Lower leg skin (tissue), 4 donors: ENCODE data around the gene GALNT12. TPM values are rescaled to one million over a fixed set of nuclear protein-coding genes. Genes with fewer than 3 reads are reported as not detected.

Source experiments
- DNase-seq, 2 donors: peaks; one replicate each; pipeline ENCODE4 v3.0.0-alpha.2; 2019; ENCODE audit warnings: low spot score in 2 of 2
- H3K4me3 ChIP-seq: fragments of 200-600 bp; sonication (generic); 2 replicates; pipeline ENCODE4 v1.5.1; 2017; ENCODE audit warnings: mild to moderate bottlenecking, low read depth; ENCODE audit not compliant: poor library complexity, severe bottlenecking
- POLR2A ChIP-seq, 2 donors: fragments of 450-650 bp; IDR thresholded peaks; one replicate each; pipeline ENCODE4 v1.6.1; 2016 to 2017; ENCODE audit warnings: antibody characterized with exemption in 2 of 2, mild to moderate bottlenecking in 1 of 2, moderate library complexity in 1 of 2
- whole genome bisulfite sequencing, 2 donors: methylation state at CpG; one replicate each; pipeline ENCODE4 v1.1.5; 2018; 5-methylcytosine and 5-hydroxymethylcytosine counted together
- intact Hi-C: fragments of 100-400 bp; cut with DNase I; formaldehyde crosslinking; loops from one replicate; pipeline ENCODE4 v1.15.0; 2023; ENCODE audit warnings: low total_unique reads
- total RNA-seq, 4 donors: library from RNA; depleted of rRNA; stranded (reverse); fragments of >200 nt; gene quantifications; one replicate each; pipeline ENCODE4 v1.1.0, GENCODE V29; 2016
- TF ChIP-seq, protein P1 (sequence below), 3 donors: fragments of 450-650 bp; IDR thresholded peaks; one replicate each; pipeline ENCODE4 v1.5.1; 2016; ENCODE audit warnings: antibody characterized with exemption in 3 of 3, mild to moderate bottlenecking in 3 of 3, moderate library complexity in 2 of 3

Gene GALNT12
- total RNA-seq, 4 donors from 2014 or later: 4.9 to 8.5 (median 6.4) TPM

DNA sequence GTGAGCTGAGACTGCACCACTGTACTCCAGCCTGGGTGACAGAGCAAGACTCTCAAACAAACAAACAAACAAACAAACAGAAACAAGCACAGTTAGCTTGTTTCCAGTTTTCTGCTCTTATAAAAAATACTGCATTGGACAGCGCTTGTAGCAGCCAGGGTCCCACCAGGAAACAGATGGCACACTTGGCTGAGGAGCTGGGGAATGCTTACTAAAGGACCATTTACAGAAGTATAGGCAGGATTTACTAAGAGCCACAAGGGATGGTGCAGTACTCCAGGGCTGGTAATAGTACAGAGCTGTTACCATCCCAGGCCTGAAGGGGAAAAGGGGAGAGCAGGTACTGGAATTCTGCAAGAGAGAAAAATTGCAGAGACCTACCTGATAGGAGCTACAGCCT is 5.9 kb upstream of the GALNT12 start:
- no peak for TF ChIP-seq POLR2A (IDR thresholded peaks at IDR 0.05)
- TF ChIP-seq, protein P1, sequence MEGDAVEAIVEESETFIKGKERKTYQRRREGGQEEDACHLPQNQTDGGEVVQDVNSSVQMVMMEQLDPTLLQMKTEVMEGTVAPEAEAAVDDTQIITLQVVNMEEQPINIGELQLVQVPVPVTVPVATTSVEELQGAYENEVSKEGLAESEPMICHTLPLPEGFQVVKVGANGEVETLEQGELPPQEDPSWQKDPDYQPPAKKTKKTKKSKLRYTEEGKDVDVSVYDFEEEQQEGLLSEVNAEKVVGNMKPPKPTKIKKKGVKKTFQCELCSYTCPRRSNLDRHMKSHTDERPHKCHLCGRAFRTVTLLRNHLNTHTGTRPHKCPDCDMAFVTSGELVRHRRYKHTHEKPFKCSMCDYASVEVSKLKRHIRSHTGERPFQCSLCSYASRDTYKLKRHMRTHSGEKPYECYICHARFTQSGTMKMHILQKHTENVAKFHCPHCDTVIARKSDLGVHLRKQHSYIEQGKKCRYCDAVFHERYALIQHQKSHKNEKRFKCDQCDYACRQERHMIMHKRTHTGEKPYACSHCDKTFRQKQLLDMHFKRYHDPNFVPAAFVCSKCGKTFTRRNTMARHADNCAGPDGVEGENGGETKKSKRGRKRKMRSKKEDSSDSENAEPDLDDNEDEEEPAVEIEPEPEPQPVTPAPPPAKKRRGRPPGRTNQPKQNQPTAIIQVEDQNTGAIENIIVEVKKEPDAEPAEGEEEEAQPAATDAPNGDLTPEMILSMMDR (IDR thresholded peaks at IDR 0.05): no peak
- peak in 1 of 2 donors; percentile 9 for DNase-seq
- WGBS, 2 donors: 86 to 94% methylated on average over 1 of the region's 1 CpG
- intact Hi-C loops: no loop called here
- no peak overlapping the region for H3K4me3 ChIP-seq

DNA sequence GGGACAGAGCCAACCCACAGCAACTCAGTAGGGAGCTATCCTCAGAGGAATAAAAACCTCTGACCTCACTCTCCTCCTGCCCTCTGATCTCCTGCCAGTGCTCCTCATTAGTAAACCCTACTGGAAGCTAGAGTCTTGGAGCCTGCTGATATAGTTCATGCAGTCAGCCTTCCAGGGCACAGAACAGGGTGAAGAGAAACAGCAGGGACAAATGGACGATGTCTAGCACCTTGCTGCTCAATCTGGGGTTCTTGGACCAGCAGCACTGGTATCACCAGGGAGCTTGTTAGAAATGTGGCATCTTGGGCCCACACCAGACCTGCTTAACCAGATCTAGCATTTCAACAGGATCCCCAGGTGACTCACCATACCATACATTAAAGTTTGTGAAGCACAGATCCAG is 5.5 kb upstream of the GALNT12 start:
- intact Hi-C loops: no loop called here
- 40 to 67% methylated on average over 1 of the region's 1 CpG for WGBS, 2 donors
- peak in 1 of 2 donors; percentile 18 for DNase-seq
- no peak overlapping the region for H3K4me3 ChIP-seq
- TF ChIP-seq, protein P1 (IDR thresholded peaks at IDR 0.05): no peak
- TF ChIP-seq POLR2A (IDR thresholded peaks at IDR 0.05): no peak

DNA sequence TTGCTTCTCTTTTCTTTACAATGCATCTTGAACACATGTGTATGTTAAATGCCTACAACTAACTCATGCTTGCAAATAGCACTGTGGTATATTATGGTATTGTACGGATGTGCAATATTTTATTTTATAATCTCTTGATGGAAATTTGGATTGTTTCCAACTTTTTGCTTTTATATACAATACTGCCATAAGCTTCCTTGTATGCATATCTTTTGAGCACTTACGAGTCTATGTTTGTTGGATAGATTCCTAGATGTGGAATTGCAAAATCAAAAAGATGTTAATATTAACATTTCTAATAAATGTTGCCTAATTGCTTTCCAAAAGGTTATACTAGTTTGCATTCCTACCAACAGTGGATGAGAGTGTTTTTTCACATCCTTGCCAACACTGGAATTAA is 3.4 kb upstream of the GALNT12 start:
- WGBS, 2 donors: 17 to 22% methylated on average over 2 of the region's 2 CpGs
- DNase-seq: no peak
- no peak for TF ChIP-seq POLR2A (IDR thresholded peaks at IDR 0.05)
- TF ChIP-seq, protein P1 (IDR thresholded peaks at IDR 0.05): no peak
- no peak overlapping the region for H3K4me3 ChIP-seq
- intact Hi-C loops: no loop called here

DNA sequence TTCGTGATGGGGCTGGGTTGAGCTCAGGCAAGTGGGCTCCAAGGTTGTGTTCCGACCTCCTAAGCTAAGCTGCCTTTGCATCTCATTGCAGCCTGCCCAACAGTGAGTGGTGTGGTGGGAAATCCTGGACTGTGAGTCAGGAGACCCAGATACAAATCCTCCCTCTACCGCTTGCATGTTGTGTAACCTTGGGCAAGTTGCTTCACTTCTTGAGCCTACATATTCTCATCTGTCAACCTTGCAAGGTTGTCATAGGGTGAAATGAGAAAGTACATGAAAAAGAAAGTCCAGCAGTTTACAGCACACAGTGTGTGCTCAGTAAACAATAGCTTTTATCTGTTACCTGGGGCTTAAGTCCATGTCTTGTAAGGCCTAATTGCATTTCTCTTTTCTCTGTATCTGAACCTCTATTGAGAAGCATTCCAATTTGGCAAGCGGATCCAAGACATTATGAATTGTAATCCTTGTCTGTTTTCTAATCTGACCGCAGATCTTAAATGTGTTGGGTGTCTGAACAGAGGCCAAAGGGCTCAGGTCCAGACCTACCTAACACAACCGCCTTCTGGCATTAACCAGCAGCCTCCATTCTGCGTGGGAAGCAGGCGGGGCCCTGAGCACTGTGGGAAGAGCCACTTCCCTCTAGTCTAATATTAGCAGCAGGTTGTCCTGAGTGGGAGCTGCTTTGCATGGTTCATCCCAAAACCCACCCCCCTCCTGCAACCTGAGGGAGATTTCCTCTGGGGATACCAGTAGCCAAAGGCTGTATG is 1.8 kb upstream of the GALNT12 start:
- DNase-seq: peak in 1 of 2 donors; percentile 81
- 36 to 49% methylated on average over 8 of the region's 8 CpGs for WGBS, 2 donors
- intact Hi-C loops: no loop called here
- H3K4me3 ChIP-seq: no peak overlapping the region
- TF ChIP-seq, protein P1 (IDR thresholded peaks at IDR 0.05): no peak
- no peak for TF ChIP-seq POLR2A (IDR thresholded peaks at IDR 0.05)

DNA sequence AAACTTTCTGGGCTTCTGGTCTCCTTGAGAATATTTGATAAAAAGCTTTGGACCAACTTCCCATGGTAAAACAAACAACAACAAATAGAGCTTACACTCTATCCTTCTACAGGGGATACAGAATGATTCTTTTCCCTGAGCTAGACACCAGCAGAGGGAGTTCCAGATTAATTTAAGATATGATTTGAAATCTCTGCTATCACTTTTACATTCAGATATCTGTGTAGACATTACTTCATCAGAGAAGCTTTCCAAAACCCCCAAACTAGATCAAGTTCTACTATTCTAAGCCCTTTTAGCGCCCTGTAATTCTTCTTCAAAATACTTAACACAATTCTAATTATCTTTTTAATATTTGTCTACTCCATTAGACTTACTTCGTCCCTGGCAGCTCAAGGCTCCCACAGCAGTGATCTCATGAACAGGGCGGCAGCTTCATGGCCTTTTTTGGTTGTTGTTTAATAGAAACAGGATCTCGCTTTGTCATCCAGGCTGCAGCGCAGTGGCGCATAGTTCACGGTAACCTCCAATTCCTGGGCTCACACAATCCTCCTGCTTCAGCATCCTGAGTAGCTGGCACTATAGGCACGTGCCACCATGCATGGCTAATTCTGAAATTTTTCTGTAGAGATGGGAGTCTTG is 955 bp upstream of the GALNT12 start:
- no peak overlapping the region for H3K4me3 ChIP-seq
- TF ChIP-seq POLR2A (IDR thresholded peaks at IDR 0.05): no peak
- TF ChIP-seq, protein P1 (IDR thresholded peaks at IDR 0.05): no peak
- peak in 1 of 2 donors; percentile 67 for DNase-seq
- WGBS, 2 donors: 51 to 59% methylated on average over 8 of the region's 8 CpGs
- intact Hi-C loops: no loop called here
